HG03521 (cell line): ENCODE results near the gene ALKBH7.
"Not testable (repeated sequence)": the region's sequence is repeated elsewhere in the genome, so short reads cannot be mapped to it uniquely, and the experiment has no call there.

Source experiments
- ATAC-seq: cut with Tn5 transposase; IDR thresholded peaks from one replicate; pipeline ENCODE4 v1.9.1; 2021; ENCODE audit warnings: mild to moderate bottlenecking, moderate library complexity; ENCODE audit not compliant: unreplicated experiment

Gene ALKBH7, protein sequence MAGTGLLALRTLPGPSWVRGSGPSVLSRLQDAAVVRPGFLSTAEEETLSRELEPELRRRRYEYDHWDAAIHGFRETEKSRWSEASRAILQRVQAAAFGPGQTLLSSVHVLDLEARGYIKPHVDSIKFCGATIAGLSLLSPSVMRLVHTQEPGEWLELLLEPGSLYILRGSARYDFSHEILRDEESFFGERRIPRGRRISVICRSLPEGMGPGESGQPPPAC

DNA sequence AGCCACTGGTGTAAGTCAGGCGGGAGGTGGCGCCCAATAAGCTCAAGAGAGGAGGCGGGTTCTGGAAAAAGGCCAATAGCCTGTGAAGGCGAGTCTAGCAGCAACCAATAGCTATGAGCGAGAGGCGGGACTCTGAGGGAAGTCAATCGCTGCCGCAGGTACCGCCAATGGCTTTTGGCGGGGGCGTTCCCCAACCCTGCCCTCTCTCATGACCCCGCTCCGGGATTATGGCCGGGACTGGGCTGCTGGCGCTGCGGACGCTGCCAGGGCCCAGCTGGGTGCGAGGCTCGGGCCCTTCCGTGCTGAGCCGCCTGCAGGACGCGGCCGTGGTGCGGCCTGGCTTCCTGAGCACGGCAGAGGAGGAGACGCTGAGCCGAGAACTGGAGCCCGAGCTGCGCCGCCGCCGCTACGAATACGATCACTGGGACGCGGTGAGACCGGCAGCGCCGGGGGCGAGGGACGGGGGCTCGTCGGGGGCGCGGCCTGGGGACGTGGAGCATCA lies at the start of gene ALKBH7:
Gene ALKBH7, plus strand, starts transcription at position 201 of the 502 bp plus-strand sequence. Its CDS starts 27 bp downstream, at position 228.
- ATAC-seq, result peak; percentile 62

DNA sequence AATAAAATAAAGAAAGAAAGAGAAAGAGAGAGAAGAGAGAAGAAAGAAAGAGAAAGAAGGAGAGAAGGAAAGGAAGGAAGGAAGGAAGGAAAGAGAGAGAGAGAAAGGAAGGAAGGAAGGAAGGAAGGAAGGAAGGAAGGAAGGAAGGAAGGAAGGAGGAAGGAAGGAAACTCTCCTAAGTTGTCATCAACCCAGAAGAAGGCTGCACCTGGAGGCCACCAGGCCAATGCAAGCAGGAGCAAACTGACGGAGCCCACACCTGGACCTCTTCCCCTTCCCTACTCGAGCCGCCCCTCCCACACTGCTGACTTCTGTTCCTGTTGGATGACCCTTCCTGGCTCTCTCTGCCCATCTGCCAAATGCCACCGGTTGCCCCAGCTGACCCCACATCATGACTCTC lies 47.8 kb upstream of the ALKBH7 start:
- ATAC-seq, result no peak

DNA sequence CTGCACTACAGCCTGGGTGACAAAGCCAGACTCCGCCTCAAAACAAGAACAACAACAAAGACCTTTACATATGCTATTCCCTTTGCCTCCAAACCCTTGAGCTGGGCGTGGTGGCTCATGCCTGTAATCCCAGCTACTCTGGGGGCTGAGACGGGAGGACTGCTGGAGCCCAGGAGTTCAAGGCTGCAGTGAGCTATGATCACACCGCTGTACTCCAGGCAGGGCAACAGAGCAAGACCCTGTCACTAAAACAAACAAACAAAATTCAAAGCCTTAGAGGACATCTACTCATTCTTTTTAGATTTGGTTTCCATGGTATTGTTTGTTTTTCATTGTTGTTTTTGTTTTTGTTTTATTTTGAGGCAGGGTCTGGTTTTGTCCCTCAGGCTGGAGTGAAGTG lies 47.0 kb upstream of the ALKBH7 start:
- ATAC-seq, result no peak

DNA sequence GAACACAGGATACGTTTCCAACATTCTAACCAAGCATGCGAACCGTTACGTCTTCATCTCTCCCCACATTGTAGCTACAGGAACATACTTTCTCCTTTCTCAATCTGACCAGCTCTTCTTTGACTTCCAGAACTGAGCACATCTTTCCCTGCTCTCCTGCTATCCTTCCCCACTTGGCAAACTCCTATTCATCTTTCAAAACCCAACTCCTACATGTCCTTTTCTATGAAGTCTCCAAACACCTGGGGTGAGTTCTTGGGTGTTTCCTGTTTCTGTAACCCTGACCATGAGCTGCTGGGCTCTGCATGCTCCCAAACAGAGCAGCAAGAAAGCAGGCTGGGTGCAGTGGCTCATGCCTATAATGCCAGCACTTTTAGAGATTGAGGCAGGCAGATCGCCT lies 45.8 kb upstream of the ALKBH7 start:
- ATAC-seq, result no peak

DNA sequence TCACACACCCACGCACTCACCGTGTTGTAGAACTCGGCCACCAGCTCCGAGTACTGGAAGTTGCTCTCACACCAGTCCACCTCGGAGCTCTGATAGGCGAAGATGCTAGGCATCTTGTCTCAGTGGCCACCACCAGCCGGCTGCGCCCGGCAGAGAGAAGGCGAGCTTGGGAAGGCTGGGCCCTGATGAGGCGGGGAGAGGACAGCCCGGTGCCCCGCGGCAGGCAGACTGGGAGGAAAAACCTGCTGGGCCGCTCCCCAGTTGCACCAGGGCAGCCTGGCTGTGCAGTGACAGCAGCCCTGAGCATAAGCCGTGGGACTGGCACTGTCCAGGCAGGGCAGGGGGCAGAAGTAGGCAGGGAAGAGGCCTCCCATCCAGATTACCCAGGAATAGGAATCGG lies 39.2 kb upstream of the ALKBH7 start, which contains the start of gene ACER1:
Gene ACER1, minus strand, starts transcription at position 174 of the 400 bp plus-strand sequence. Its CDS starts 61 bp downstream, at position 113.
- no peak for ATAC-seq

DNA sequence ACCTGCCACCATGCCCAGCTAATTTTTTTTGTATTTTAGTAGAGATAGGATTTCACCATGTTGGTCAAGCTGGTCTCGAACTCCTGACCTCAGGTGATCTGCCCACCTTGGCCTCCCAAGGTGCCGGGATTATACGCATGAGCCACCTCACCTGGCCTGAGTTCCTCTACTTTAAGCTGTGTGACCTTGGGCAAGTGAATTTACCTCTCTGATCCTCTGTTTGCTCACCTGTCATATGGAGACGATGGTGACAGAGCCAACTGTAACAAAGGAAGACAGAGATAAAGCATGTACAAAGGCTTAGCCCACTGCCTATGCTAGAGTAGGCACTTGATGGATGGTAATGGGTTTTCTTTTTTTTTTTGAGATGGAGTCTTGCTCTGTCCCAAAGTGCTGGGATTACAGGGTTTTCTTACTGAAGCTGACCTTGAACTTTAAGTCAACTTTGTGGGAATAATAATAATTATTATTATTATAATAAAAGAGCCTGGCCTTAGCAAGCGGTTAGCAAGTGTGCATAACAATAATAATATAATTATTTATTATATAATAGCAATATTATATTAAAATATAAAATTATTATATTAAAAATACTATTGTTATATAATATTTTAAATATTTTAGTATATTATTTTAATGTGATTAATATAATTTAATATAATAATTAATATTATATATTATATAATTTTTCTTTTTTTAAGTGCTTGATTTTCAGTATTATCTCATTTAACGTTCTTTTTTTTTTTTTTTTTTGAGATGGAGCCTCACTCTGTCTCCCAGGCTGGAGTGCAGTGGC lies 37.9 kb upstream of the ALKBH7 start:
- ATAC-seq, result no peak

DNA sequence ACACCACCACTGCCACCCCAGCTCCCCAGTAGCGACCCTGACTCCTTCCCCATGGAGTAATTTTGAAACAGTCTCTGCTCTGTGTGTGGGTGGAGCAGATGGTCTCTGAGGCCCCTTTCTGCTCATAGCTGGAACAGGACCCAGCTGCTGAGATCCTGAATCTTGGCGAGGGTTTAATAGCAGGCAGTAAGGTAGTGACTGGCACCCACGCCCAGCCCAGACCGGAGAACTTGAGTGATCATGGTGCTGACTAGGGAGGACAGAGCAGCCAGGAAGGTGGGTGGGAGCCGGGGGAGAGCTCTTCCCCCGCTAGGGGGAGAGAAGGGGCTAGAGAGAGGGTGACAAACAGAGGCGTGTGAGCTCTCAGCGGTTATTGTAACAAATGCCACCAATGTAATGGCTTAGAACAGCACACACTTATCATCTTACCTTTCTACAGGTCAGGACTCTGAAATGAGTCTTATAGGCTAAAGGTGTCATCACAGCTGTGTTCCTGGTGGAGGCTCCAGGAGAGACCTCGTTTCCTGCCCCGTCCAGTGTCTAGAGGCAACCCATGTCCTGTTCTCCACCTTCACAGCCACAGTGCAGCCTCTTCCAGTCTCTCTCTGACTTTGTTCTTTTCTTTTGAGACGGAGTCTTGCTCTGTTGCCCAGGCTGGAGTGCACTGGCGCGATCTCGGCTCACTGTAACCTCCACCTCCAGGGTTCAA lies 31.9 kb upstream of the ALKBH7 start:
- no peak for ATAC-seq

DNA sequence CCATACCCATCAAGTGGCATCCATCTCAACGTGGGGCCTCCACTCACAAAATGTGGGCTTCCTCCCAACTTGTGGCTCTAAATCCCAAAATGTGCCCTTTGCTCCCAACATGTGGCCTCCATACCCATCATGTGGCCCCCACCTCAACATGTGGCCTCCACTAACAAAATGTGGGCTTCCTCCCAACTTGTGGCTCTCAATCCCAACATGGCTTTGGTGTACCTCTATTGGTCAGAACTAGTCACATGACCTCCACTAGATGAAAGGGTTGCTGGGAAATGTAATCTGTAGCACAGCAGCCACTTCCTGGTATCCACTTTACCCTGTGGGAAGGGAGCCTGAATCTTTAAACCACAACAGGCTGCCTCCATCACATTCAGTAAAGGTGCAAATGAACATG lies 29.1 kb upstream of the ALKBH7 start:
- ATAC-seq, result no peak

DNA sequence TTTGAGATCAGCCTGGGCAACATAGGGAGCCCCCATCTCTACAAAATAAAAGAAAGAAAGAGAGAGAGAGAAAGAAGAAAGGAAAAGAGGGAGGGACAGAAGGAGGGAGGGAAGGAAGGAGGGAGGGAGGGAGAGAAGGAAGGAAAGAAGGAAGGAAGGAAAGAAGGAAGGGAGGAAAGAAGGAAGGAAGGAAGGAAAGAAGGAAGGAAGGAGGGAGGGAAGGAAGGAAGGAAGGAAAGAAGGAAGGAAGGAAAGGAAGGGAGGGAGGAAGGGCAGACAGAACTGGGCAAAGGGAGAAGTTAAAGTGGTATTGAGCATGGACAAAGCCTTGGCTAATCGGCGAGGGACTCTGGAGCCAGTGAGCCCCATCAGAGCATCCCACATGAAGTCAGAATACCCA lies 23.3 kb upstream of the ALKBH7 start:
- ATAC-seq, result not testable (repeated sequence)

DNA sequence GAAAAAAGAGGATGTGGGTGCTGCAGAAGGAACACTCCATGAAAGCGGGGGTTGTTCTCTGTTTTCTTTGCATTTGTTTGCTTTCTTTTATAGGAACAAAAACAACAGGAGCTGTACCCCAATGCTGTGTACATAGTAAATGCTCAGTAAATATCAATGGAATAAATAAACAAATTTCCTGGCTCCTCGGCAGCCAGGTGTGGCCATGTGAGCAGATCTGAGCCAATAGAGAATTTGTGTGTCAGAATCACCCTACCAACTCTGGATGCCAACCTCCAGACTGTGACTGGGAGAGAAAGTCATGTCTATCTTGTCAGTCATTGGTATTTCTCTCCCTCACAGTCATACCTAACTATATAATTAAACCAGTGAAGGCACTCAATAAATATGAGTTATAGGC lies 21.9 kb upstream of the ALKBH7 start:
- no peak for ATAC-seq

DNA sequence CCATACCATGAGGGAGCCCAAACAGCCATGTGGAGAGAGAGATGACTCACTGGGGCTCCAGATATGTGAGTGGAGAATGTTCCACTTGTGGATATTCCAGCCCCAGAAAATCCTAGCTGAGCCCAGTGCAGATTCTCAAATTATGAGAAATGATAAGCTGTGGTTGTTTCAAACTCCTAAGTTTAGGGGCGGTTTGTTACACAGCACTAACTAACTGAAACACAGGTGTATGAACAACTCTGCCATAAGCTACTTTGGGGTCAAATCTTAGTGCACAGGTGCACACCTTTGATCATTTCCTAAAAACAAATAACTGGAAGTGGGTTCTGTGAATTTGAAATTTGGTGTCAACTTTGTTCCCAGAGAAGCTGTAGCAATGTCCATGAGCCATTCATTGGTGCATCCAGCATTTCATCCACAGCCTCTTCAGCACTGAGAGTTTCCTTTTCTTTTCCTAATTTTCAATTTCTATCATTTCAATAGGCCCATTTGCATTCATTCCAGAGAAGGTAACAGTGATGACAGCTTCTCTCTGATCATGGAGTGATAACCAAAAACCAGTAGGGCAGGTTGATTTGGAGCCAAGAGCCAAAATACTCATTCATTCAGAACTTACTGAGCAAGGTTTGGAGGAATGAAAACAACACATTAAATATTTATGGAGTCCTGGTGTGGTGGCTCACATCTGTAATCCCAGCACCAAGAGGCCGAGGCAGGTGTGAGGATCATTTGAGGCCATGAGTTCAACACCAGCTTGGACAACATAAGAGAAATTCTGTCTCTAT lies 20.0 kb upstream of the ALKBH7 start:
- no peak for ATAC-seq

DNA sequence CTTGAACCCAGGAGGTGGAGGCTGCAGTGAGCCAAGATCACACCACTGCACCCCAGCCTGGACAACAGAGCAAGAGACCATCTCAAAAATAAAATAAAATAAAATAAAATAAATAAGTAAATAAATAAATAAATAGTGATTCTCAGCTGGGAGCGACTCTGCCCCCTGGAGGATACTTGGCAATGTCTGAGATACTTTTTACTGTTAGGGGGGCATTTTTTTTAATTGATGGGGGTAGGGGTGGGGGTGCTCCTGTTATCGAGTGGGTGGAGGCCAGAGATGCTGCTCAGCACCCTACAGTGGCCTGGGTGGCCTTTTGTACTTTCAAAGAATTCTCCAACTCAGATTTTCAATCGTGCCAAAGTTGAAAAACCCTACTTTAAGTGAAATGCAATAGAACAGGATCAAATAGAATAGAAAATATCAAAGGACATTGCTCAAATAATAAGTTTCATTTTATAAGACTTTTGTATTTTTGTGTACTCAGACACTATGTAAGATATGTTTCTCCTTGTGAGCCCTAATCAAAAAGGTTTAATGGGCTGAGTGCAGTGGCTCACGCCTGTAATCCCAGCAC lies 18.4 kb upstream of the ALKBH7 start:
- ATAC-seq, result no peak

DNA sequence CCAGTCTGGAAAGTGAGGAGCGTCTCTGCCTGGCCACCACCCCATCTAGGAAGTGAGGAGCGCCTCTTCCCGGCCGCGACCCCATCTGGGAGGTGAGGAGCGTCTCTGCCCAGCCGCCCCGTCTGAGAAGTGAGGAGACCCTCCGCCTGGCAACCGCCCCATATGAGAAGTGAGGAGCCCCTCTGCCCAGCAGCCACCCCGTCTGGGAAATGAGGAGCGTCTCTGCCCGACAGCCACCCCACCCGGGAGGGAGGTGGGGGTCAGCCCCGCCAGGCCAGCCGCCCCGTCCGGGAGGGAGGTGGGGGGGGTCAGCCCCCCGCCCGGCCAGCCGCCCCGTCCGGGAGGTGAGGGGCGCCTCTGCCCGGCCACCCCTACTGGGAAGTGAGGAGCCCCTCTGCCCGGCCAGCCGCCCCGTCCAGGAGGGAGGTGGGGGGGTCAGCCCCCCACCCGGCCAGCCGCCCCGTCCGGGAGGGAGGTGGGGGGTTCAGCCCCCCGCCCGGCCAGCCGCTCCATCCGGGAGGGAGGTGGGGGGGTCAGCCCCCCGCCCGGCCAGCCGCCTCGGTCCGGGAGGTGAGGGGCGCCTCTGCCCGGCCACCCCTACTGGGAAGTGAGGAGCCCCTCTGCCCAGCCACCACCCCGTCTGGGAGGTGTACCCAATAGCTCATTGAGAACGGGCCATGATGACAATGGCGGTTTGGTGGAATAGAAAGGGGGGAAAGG lies 17.1 kb upstream of the ALKBH7 start:
- not testable (repeated sequence) for ATAC-seq

DNA sequence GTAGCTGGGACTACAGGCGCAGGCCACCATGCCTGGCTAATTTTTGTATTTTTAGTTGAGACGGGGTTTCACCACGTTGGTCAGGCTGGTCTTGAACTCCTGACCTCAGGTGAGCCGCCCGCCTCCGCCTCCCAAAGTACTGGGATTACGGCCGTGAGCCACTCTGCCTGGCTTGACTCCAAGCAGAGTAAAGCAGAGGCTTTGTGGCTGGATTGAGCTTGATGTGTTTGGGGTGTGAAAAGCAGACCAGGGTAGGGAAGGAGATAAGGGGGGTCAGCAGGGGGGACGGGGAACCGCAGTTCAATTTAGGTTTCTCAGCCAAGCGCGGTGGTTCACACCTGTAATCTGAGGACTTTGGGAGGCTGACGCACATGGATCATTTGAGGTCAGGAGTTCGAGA lies 15.4 kb upstream of the ALKBH7 start:
- ATAC-seq, result no peak

DNA sequence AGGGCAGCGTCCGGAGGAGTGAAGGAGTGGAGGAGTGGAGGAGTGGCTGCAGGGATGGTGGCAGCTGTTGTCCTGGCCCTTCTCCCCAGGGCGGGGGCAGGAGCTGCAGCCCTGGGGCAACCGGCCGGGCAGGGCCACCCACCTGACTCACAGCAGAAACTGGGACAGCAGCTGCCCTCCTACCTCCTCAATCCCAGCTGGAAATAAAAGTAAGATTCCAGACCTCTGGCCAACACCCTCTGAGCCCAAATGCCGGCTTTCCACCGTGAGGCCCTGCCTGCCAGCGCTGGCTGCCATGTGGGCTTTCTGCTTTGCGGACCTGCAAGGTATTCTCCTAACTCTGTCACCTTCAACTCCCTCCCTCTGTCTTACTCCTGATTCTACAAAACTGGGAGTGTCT lies 14.6 kb upstream of the ALKBH7 start:
- ATAC-seq, result no peak

DNA sequence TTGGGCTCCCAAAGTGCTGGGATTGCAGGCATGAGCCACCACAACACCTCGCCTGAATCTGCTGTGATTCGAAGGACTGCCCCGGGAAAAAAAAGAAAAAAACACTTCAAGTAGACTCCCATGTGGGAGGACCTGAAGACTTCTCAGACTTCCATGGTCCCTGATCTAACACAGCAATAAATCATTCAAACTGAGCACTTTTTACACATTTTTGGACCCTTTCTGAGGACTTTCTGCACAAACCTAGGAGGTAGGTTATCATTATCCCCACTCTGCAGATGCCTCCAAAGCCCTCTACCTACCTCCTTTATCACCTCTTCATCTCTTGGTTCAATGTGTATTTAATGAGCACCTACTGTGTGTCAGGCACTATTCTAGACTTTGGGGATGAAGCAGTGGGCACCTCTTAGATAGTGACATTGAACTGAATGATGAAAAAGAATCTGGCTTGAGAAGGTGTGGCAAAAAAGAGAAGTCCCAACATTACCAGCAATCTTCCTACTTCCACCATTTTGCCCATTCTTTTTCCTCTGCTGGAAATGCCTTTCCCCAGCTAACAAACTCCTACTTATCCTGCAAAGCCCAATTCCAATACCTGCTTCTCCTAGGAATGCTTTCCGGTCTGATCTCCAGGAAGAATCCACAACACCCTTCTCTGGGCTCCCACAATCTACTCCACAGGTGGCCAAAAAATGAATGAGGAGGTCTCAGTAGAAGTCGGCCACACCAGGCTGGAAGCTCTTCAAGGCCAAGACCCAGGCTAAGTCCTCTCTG lies 12.8 kb upstream of the ALKBH7 start:
- ATAC-seq, result no peak

DNA sequence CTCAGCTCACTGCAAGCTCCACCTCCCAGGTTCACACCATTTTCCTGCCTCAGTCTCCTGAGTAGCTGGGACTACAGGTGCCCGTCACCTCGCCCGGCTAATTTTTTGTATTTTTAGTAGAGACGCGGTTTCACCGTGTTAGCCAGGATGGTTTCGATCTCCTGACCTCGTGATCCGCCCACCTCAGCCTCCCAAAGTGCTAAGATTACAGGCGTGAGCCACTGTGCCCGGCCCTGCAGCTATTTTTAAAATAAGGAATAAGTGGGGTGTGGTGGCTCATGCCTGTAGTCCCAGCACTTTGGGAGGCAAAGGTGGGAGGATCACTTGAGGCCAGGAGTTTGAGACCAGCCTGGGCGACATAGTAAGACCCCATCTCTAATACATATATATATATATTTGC lies 12.1 kb upstream of the ALKBH7 start:
- ATAC-seq, result not testable (repeated sequence)

DNA sequence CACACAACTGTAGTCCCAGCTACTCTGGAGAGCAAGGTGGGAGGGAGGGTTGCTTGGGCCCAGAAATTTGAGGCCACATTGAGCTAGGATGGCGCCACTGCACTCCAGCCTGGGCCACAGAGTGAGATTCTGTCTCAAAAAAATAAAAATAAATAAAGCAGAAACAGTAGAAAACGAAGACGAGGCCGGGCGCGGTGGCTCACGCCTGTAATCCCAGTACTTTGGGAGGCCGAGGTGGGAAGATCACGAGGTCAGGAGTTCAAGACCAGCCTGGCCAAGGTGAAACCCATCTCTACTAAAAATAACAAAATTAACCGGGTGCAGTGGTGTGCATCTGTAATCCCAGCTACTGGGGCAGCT lies 11.8 kb upstream of the ALKBH7 start:
- not testable (repeated sequence) for ATAC-seq

DNA sequence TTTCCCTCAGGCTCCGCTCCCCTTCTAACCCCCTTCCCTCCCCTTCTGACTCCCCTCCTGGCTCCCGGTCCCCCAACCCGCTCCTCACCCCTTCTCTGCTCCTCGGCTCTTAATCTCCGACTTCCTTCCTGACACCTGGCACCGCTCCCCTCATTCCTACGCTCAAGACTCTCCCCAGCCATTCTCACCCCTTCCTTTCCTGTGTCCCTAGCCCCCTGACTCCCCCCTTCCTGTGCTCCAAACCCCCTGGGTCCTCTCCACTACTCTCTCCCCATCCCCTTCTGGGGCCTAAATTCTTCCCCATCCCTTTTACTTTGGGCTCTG lies 10.6 kb upstream of the ALKBH7 start:
- ATAC-seq, result no peak
